Stimulated activated CD4-positive, alpha-beta T cell treated with anti-CD3 and anti-CD28 coated beads, TNF-alpha, amount 100 ng/mL, for 48 hours (primary cell): Measurements from ENCODE around the gene METAP1.
"Not testable (repeated sequence)": the region's sequence is repeated elsewhere in the genome, so short reads cannot be mapped to it uniquely, and the experiment has no call there.

ENCODE experiments used
- DNase-seq, 3 donors: peaks; one replicate each; pipeline ENCODE4 v3.0.0-alpha.2; 2020; ENCODE audit warnings: low read depth in 3 of 3

Gene METAP1

DNA sequence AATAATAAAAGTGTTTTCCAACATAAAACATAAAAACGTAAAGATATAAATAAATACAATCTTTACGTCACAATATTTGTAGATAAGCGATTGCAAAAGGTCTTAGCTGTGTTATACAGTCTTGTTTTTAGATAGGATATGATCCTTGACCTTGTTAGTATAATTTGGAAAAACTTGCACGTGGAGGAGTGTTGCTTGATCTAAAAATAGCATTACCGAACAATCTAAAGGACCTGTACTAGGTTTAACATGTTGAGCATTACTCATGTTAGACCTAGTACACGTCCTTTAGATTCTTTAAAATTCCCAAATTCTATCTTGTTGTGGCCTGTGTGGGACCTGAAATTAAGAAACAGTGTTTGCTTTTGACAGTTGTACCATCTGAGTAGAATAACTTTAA is 1.6 kb downstream of the METAP1 start:
- DNase-seq = no peak

DNA sequence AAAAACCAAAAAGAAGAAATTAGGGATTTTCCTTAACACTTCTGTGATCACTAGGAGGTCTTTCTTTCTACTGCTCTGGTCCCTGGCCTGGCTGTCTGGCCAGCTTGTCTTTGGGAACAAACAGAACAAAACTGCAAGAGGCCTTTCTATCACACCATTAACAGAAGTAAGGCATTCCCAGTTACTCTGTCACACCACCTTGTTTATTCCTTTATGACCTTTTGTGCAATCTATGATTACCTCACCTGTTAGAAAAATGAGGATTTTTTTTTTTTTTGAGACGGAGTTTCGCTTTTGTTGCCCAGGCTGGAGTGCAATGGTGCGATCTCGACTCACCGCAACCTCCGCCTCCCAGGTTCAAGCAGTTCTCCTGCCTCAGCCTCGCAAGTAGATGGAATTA is 3.0 kb downstream of the METAP1 start:
- no peak for DNase-seq

DNA sequence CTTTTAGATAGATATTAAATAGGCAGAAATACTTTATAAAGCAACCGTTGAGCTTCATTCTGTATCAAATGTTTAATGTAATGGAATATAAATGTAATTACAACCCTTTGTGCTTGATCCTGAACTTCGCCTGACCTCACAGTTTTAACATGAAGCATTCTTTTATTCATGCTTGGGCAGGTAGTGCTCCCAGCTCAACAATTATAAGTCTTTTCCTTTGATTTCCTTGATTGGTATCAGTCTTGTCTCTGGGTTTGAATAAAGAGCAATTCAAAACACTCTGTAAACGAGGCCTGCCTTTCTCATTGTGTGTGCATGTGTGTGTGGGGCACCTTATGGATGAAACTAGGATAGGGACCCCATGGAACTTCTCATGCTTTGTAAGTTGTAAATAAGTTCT is 6.8 kb downstream of the METAP1 start:
- no peak for DNase-seq

DNA sequence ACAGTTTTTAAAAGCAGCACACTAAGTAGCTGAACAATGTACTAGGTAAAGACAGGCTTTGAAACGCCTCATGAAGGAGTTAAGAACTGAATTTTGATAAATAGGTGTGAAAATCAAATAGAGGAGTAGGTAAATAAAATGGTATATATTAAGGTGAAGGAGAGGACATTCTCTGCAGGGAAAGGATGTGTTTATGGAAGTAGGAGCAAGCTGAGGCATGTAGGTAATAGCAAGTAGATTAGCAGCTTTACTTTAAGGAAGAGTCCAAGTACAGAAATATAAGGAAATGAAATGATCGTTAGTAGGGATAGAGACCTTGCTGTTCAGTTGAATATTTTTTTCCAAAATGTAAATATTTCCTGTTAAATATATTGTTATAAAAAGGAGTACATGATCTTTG is 12.5 kb downstream of the METAP1 start:
- DNase-seq = no peak

DNA sequence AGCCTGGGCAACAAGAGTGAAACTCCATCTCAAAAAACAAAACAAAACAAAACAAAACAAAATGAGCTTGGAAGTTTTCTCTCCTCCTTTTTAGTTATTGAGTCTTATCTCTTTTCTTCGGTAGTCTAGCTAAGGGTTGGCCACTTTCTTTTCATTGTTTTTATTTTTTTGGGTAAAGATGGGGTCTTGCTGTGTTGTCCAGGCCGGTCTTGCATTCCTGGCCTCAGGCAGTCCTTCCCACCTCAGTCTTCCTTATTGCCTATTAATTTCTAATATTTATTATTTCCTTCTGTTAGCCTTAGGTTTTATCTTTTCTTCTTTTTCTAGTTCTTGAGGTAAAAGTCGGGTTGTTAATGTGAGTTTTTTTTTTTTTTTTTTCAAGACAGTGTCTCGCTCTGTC is 16.4 kb downstream of the METAP1 start:
- DNase-seq = no peak

DNA sequence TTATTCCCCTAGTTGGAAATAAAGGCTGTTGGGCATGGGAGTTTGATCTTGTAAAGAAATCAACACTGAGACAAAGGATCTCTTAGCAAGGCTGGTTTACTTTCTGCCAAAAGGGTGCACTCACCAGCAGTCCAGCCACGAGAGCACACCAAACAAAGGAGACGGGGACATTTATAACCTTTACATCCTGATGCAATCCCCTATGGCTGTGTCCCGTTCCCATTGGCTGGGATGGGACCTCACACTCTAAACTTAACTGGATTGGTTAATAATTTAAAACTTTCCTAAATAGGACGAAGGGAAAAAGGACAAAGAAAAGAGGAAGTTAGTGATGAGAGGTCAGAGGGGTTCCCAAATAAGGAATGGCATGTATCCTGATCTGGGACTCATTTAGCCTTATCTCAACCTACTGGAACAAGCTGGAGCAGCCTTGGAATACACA is 17.9 kb downstream of the METAP1 start:
- no peak for DNase-seq

DNA sequence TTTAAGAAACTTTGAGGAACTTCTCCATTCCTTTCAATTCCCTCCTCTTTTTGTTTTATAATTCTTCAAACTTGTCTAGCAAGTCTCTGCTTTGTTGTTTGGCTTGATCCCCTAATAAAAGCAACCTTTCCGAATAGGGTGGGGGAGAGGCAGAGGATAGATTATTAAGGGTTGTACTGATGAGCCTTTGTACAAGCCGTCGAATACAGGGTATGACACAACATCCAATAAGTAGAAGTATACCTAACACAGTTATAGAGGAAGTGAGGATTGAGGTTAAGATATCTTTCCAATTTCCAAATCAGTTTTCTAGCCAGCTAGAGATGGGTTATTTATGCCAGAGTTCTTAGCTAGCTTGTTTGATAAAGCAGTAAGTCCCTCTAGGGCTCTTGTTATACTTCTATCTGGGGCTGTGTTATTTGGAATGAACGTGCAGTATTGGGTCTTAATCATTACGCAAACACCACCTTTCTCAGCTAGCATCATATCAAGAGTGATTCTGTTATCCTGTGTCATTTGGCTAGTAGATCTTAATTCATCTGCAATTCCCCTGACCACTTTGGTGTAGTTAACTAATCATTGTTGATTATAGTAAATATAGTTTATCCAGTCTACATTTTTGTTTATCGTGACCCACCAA is 18.5 kb downstream of the METAP1 start:
- no peak for DNase-seq

DNA sequence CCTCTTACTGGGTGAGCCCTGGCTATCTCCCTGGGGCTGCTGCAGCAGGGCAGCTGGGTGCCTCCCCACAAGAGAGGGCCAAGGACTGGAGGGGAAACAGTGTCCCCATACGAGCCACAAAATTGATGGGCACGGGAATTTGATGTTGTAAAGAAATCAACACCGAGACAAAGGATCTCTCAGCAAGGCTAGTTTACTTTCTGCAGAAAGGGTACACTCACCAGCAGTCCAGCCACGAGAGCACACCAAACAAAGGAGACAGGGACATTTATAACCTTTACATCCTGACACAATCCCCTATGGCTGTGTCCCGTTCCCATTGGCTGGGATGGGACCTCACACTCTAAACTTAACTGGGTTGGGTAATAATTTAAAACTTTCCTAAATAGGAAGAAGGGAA is 25.9 kb downstream of the METAP1 start:
- DNase-seq = no peak

DNA sequence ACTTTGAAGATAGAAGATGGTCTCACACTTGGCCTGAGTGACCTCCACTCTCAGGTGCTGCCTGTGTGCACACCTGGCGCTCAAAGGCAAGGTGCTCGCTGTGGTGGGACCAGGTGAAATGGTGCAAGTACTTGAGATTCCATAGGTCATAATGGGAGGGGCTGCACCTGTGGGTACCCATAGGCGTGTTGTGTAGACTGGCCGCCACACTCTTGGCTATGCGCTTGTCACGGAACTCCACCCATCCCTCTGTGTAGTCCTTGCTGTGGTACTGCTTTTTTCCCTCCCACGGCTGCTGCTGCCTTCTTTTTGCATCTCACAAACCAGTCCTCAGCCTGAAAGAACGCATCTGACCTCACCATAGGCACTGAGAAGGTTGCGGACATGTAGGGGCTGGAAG is 27.0 kb downstream of the METAP1 start:
- no peak for DNase-seq

DNA sequence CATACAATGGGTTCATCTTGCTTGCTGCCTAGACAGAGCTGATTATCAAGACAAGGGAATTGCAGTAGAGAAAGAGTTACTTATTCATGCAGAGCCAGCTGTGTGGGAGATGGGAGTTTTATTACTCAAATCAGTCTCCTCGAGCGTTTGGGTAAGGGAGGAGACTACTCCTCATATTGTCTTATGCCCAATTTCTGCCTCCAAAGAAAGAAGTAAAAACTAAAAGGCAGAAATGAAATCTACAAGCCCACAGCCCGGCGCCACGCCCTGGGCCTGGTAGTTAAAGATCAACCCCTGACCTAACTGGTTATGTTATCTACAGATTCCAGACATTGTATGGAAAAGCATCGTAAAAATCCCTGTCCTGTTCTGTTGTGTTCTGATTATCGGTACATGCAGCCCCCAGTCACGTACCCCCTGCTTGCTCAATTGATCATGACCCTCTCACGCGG is 28.3 kb downstream of the METAP1 start:
- DNase-seq = not testable (repeated sequence)

DNA sequence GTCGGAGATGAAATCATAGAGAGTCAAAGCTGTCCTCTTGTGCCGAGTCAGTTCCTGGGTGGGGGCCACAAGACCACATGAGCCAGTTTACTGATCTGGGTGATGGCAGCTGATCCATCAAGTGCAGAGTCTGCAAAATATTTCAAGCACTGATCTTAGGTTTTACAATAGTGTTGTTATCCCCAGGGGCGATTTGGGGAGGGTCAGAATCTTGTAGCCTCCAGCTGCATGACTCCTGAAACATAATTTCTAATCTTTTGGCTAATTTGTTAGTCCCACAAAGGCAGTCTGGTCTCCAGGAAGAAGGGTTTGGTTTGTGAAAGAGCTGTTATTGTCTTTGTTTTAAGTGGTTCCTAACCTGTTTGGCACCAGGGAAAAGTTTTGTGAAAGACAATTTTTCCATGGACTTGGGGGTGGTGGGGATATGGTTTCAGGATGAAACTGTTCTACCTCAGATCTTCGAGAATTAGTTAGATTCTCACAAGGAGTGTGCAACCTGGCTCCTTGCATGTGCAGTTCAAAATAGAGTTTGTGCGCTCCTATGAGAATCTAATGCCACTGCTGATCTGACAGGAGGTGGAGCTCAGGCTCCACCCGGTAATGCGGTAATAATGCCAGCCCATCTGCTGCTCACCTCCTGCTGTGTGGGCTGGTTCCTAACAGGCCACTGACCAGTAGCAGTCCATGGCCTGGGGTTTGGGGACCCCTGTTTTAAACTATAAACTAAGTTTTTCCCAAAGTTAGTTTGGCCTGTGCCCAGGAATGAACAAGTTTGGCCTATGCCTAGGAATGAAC is 29.2 kb downstream of the METAP1 start:
- DNase-seq = no peak

DNA sequence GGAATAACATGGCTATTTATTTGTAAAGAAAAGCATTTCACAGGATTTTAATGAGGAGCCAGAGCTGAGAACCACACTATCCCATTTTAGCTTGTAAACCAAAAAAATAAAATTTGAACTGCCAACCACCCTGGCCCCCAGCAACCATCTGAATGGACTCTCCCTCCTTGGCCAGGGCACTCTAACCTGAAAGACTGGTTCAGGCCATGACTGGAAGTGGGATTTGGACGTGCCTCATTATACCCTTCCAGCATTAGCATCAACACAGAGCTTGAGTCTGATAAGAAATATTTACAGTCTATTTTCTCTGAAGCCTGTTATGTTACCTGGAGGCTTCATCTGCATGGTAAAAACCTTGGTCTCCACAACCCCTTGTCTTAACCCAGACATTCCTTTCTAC is 30.0 kb downstream of the METAP1 start:
- no peak for DNase-seq

DNA sequence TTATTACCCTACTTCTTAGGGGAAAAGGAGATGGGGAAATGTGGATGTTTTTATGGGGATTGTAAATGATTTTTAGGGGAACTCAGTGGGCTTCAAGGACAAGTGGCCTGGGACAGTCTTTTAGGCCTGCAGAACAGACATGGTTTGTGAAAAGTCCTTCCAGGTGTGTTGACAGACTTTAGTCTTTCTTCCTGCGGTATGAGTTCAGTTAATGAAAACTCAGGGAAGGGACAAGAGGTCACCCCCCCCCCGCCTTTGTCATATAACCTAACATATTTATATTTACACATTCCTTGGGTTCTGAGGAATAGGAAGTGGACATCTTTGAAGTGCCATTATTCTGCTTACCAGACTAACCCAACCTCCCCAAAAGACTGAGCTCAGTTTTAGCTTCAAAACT is 31.8 kb downstream of the METAP1 start:
- DNase-seq = no peak

DNA sequence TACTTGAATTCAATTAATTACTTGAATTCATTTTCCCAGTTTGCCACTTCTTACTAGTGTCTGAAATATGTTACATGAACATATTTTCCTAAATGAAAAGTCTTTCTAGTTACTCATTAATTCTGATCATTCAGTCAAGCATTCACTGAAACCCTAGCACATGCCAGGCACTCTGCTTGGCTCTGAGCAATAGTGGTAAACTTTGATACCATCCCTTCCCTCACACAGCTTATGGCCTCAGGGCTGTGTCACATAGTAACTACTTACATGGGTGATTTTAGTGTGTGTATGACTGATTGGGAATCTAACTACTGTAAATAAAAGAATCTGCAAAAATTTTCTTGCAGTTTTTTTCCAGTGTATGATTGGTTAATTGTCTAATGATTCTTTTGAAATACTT is 32.7 kb downstream of the METAP1 start:
- no peak for DNase-seq

DNA sequence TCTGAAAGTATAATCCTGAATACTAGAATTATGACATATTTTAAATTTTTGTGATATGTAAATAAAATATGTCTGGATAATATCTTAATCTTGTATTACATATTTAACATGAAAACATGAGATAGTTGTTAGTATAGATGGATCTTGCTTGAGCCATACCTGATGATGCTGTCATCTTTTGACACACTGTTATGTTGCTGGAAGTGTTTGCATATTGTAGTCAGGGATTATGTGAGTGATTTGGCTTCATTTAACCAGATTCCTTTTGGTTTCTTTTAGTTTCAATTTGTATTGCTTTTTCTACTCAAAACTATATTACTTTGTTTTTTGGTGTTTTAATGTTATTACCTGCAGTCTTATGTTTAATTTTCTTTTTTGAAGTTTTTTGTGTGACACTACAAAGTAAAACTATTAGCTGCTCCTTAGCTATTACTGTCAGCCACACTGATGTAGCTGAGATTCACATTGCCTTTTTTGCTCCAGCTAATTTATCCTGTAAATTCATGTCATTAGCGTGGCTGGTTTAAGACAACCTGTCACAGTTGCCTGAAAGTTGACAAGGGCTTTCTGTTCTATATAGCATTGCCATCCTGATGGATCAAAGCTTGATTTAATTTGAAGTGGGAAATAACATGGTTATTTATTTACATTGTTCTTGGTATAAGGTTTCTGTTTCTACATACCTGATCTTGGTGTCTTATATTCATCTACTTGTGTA is 33.7 kb downstream of the METAP1 start:
- DNase-seq = no peak

DNA sequence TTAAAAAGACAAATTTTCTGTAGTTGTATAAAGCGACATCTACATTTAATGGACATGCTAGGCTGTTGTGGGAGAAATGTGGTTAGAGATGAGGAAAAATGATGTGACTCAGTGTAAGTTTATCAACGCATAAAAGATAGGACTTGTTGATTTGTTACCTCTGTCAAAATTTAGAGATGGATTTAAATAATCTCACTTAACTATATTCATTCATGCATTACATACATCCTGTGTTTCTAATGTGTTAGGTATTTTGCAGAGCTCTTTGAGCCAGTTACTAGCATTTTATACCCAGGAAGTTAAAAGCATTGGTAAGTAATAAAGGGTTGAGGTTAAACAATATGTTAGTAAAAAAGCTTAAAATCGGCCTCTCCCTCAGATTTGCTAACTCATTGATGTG is 34.3 kb downstream of the METAP1 start:
- no peak for DNase-seq

DNA sequence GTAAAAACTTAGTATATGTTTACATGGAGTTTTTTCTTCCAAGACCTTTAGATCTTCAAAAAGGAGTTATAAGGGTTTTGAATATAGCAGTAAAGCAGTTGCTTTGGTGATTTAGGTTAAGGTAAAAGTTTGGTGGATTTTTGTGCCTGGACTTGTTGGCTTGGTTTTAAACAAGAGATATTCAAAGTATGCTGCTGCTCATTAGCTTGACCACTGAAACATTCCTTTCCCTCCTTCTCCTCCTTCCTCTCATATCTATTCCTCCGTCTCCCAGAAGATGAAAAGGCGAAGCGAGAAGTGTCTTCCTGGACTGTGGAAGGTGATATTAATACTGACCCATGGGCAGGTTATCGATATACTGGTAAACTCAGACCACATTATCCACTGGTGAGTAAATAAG is 38.4 kb downstream of the METAP1 start:
- DNase-seq = no peak

DNA sequence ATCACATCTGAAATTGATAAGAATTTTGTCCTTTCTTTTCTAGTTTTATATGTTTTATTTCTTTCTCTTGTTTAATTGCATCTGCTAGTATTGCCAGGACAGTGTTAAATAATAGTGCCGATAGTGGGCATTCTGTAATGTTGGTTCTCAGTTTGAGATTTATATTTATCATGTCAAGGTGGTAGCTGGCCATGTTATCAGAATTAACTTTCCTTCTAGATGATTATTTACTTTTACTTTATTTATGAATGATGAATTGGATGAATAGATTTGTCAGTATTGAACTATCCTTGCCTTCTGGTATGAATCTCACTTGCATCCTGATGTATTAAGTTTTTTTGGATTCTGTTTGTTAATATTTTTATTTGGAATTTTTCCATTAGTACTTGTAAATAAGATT is 42.7 kb downstream of the METAP1 start:
- no peak for DNase-seq

DNA sequence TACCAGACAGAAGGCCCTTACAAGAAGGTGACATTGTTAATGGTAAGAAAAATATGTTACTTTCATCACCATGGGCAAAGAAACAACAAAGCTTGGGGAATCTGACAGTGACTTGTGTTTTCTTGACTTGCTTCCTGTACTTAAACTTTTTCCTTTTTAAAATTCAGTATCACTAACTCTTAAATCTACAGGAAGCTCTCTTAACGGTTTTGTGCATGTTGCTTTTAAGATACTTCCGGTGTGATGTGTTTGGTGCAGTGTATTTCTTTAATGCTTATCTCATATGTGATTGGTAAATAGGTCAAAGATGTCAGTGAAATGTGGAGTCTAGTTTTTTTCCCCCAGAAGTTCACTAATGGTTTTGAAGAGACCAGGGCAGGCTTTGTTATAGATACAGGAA is 47.8 kb downstream of the METAP1 start:
- no peak for DNase-seq

DNA sequence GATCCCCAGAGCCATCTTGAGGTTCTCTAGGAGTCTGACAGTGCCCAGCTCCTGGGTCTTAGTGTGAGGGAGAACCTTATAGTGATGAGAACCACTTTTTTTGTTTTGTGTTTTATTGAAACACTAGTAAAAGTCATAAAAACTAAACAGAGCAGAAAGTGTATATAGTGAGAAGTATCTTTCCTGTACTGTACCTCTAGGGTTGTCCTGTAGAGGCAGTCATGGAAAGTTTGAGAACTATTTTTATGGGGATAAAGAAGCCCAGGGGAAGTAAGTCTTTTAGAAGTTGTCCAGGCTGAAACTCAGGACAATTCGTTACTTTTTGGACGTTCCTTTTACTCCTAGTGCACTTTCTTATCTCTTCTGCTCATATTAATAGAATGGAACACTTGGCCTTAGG is 52.2 kb downstream of the METAP1 start:
- DNase-seq = no peak

DNA sequence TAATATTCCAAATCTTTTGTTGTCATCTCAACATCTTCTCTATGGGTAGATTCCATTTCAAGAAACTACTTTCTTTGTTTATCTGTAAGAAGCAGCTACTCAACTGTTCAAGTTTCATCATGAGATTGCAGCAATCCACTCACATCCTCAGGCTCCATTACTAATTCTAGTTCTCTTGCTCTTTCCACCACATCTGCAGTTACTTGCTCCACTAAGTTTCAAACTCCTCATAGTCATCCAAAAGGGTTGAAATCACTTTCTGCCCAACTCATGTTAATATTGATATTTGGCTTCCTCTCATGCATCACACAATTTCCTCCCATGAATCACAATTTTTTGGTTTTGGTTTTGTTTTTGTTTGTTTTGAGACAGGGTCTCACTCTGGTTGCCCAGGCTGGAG is 57.4 kb downstream of the METAP1 start:
- no peak for DNase-seq

DNA sequence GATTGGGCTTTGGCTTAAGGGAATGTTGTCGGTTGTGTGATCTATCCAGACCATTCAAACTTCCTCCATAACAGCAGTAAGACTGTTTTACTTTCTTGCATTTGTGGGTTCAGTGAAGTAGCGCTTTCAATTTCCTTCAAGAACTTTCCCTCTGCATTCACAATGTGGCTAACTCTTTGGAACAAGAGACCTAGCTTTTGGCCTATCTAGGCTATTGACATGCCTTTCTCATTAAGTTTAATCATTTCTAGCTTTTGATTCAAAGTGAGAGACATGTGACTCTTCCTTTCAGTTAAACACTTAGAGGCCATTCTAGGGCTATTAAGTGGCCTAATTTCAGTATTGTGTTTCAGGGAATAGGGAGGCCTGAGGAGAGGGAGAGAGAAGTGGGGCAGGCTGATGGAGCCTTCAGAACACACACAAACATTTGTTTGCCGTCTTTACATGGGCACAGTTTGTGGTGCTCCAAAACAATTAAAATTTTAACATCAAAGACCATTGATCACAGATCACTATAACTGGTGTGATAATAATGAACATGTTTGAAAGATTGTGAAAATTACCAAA is 59.0 kb downstream of the METAP1 start:
- no peak for DNase-seq

DNA sequence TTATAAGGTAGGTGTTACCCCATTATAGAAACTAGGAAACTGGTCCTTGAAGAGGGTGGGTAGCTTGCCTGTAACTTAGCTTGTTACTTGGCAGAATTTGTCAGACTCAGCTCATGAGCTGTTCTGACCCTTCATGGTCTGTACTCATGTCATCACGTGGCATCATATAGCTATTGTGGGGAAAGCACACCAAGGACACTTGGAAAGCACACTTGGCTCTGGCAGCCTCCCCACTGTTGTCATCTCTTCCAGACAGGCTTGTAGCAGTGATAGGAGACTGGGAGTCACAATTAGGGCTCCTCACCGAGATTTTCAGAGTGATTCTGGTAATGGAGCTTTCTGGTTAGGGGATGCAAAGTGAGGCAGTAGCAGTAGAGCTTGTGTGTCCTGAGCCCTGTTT is 62.7 kb downstream of the METAP1 start:
- DNase-seq = no peak
